MG63 (cell line): ENCODE results near the gene WWOX. TPM values are rescaled to one million over a fixed set of nuclear protein-coding genes. Genes with fewer than 3 reads are reported as not detected.

Experiments
- DNase-seq: peaks from one replicate; pipeline ENCODE4 v3.0.0-alpha.2; 2020
- H3K27me3 ChIP-seq: fragments of 250-450 bp; sonication (Bioruptor Pico); 2 replicates; pipeline ENCODE4 v1.5.1; 2020; ENCODE audit warnings: mild to moderate bottlenecking, moderate library complexity
- H3K36me3 ChIP-seq: fragments of 250-450 bp; sonication (Bioruptor Pico); 2 replicates; pipeline ENCODE4 v1.5.1; 2020; ENCODE audit warnings: mild to moderate bottlenecking, moderate library complexity
- H3K4me3 ChIP-seq: fragments of 250-450 bp; sonication (Bioruptor Pico); 2 replicates; pipeline ENCODE4 v1.5.1; 2020; ENCODE audit warnings: mild to moderate bottlenecking, moderate library complexity
- H3K9me3 ChIP-seq: fragments of 250-450 bp; sonication (Bioruptor Pico); 2 replicates; pipeline ENCODE4 v1.5.1; 2020; ENCODE audit warnings: mild to moderate bottlenecking, moderate library complexity
- total RNA-seq: library from RNA; depleted of rRNA; stranded (reverse); fragments of >200 nt; shearing (Covaris generic); gene quantifications from 2 replicates; pipeline ENCODE4 v1.2.3, GENCODE V29; 2014; ENCODE audit warnings: low replicate concordance

Gene WWOX
- total RNA-seq, 1 experiment from 2014 or later: 11.4 TPM

GRCh38 chr16:78877114-78877655 is 777.7 kb downstream of the WWOX start:
- Histone ChIP-seq H3K9me3 (no peaks in the 10 kb centered on the region), H3K36me3 (no peaks in the 10 kb centered on the region), H3K4me3 (no peak overlapping the region), H3K27me3 (no peaks in the 10 kb centered on the region)
- DNase-seq: no peak

- Histone ChIP-seq H3K36me3 (no peaks in the 10 kb centered on the region), H3K27me3 (no peaks in the 10 kb centered on the region)
- DNase-seq: no peak
These were observed 779.1 kb downstream of the WWOX start for GRCh38 chr16:78878570-78878969.

DNA sequence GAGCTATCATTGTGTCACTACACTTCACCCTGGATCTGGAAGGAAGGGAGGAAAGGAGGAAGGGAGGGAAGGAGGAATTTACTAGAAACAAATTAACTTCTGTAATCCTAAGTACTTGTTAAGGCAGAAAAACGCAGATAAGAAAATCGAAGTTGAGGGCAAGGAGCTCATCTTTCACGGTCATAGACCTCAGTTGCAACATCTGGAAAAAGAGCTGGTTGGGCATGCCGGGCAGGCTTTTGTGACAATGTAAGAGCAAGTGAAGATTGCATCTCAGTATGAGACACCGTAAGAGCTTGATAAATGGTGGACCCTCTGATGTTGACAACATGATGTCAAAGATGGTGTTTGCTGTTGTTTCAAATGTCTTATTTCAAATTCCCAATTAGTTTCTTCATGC is 779.6 kb downstream of the WWOX start:
- H3K9me3 ChIP-seq: no peaks in the 10 kb centered on the region
- no peak overlapping the region for H3K4me3 ChIP-seq
- H3K27me3 ChIP-seq: no peaks in the 10 kb centered on the region
- DNase-seq: no peak
- no peaks in the 10 kb centered on the region for H3K36me3 ChIP-seq

More at GRCh38 chr16:78878570-78878969, 779.1 kb downstream of the WWOX start:
- H3K9me3 ChIP-seq: no peaks in the 10 kb centered on the region
- no peak overlapping the region for H3K4me3 ChIP-seq

- Histone ChIP-seq H3K36me3 (no peaks in the 10 kb centered on the region), H3K4me3 (no peak overlapping the region), H3K9me3 (no peaks in the 10 kb centered on the region), H3K27me3 (no peaks in the 10 kb centered on the region)
- no peak for DNase-seq
These were observed 782.7 kb downstream of the WWOX start for GRCh38 chr16:78882150-78882549.

DNA sequence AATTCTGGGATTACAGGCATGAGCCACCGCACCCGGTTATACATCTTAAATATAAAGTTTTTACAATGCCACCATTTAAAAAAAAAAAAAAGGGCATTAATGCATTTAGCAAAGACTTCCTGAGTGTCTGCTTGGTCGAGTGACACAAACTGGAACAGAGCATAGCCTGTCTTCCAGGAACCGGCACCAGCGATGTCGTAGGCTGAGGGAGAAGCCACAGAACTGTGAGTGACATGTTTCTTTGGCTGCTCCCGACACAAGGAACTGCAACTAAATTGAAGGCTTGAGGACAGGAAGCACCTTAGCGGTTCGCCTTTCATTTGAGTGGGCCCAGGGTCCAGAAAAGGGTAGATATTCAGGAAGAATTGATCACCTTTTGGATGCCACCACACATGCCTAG is 783.3 kb downstream of the WWOX start:
- no peaks in the 10 kb centered on the region for H3K9me3 ChIP-seq
- H3K4me3 ChIP-seq: no peak overlapping the region
- no peaks in the 10 kb centered on the region for H3K36me3 ChIP-seq
- no peaks in the 10 kb centered on the region for H3K27me3 ChIP-seq
- DNase-seq: no peak

GRCh38 chr16:78884204-78884603 is 784.8 kb downstream of the WWOX start:
- Histone ChIP-seq H3K27me3 (no peaks in the 10 kb centered on the region), H3K9me3 (no peaks in the 10 kb centered on the region), H3K36me3 (no peaks in the 10 kb centered on the region), H3K4me3 (no peak overlapping the region)
- DNase-seq: no peak

DNA sequence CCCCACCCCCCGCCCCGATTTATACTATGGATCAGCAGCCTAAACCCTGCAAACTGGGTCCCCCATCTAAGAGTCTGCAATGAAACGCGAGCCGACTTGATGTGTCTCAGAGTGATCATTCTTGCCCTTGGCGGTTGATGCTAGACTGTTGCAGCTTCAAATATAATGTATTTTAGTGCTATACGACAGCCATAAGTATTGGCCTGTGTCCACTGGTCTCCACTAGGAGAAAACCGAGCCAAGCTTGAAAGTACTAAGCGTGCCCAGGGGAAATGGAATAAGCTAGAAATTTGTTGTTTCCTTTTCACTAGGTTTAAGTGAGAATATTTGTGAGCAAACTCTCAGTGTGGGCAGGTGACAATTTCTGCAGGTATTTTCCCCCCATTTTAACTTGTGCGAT is 789.9 kb downstream of the WWOX start:
- no peaks in the 10 kb centered on the region for H3K9me3 ChIP-seq

GRCh38 chr16:78890373-78890895 is 791.0 kb downstream of the WWOX start:
- no peaks in the 10 kb centered on the region for H3K36me3 ChIP-seq
- no peak for DNase-seq

More for the DNA sequence above, 789.9 kb downstream of the WWOX start:
- Histone ChIP-seq H3K27me3 (no peaks in the 10 kb centered on the region), H3K4me3 (no peak overlapping the region), H3K36me3 (no peaks in the 10 kb centered on the region)
- DNase-seq: no peak

DNA sequence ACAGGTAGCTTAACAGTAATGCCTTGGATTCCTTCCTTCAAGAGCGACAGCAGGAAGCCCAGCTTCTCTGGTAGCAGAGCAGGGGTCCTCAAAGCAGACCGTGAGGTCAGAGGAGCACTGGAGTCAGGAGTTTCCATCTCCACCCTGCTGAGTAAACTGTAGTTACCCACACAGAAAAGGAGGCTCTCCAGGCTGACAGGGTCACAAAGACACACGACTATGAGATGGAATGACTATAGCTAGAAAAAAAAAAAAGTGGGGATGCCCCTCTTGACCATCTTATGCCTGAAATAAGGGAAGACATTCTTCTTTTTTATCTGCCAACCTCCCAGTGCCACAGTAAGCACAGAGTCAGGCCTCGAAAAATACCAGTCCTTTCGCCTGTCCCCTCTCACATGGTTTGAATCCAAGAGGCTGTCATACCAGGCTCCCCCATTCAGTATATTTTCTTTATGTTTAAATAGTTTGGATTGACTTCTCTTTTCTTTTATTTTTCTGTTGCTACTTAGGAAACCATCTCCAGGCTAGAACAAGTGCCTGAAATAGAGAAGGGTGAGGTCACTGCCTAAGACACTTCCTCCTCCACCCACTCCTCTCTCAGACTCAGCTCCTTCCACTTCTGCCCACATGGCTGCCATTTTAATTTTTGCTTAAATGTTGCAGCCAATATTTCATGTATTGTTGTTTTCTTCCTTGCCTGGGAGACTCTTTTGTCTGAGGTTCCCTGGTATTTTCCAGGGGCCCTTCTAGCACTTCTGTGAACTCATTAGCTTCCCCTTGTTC is 793.7 kb downstream of the WWOX start:
- DNase-seq: no peak
- Histone ChIP-seq H3K9me3 (no peaks in the 10 kb centered on the region), H3K27me3 (no peaks in the 10 kb centered on the region), H3K4me3 (no peak overlapping the region), H3K36me3 (no peaks in the 10 kb centered on the region)

More at GRCh38 chr16:78890373-78890895, 791.0 kb downstream of the WWOX start:
- no peak overlapping the region for H3K4me3 ChIP-seq
- no peaks in the 10 kb centered on the region for H3K27me3 ChIP-seq
- H3K9me3 ChIP-seq: no peaks in the 10 kb centered on the region

GRCh38 chr16:78894886-78895285 is 795.4 kb downstream of the WWOX start:
- Histone ChIP-seq H3K9me3 (no peaks in the 10 kb centered on the region), H3K4me3 (no peak overlapping the region), H3K36me3 (no peaks in the 10 kb centered on the region), H3K27me3 (no peaks in the 10 kb centered on the region)
- DNase-seq: no peak

GRCh38 chr16:78895681-78896080 is 796.2 kb downstream of the WWOX start:
- DNase-seq: no peak
- no peak overlapping the region for H3K4me3 ChIP-seq
- no peaks in the 10 kb centered on the region for H3K36me3 ChIP-seq
- no peaks in the 10 kb centered on the region for H3K9me3 ChIP-seq
- no peaks in the 10 kb centered on the region for H3K27me3 ChIP-seq

DNA sequence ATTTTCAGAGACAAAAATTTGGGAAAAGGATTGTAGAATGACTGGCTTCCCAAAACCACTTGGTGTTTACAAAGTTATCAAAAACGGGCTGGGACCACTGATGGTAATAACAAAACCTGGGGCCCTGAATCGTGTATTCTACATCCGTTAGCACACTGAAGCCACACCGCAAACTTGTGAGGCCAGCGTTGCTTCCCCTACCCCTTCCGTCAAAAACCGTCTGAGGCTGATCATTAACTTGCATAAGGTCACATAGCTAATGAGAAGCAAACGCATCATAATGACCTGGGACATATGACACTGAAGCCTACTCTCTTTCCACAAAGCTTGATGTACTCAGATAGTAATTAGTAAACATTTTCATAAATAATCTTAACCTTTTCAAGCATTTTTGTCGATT is 796.8 kb downstream of the WWOX start:
- Histone ChIP-seq H3K4me3 (no peak overlapping the region), H3K9me3 (no peaks in the 10 kb centered on the region), H3K27me3 (no peaks in the 10 kb centered on the region), H3K36me3 (no peaks in the 10 kb centered on the region)
- DNase-seq: no peak

DNA sequence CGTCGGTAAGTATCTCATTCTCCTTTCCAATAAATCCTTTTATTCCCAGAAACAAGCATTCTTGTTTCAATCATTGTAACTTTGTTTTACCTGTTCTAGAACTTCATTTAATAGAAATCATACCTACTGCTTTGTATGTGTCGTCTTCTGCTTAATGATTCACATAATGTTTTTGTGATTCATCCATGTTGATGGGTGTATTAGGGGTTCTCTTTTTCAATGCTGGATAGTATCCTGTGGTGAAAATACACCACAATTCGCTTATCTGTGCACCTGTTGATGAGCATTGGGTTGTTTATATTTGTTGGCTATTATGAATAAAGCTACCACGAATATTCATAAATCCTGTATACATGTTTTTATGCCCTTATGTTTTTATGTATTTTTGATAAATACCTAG is 797.8 kb downstream of the WWOX start:
- DNase-seq: no peak
- Histone ChIP-seq H3K36me3 (no peaks in the 10 kb centered on the region), H3K9me3 (no peaks in the 10 kb centered on the region)

DNA sequence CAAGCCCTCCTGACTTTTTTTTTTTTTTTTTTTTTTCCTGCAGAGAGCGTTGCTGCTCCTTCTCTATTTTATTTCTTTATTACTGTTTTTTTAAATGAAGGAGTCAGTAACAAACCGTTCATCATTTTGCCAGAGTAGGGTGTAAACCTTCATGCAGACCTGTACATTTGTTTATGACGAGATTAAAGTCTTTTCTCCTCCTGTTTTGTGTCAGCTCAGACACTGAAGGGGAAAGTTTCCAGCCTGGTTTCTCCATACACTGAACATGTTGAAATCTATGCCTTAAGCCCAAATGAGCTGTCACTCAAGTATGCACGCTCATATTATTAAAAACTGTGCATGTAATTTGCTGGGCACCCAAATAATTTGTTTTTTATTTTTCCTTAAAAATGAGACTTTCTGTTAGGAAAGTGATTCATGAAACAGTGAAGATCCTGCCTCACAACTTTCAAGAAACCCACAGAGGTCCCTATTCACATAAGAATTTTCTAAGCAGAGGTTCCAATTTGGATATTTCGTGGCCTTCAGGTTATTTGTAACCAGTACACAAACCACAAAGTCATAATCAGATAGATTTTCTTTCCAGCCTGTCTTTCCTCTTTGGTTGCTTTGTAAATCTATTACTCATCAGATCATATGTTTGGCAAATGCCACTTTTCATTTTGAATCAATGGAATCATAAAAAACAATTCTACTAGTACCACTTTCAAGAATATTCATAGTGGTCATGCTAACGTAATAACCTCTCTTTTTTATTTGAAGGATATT is 800.8 kb downstream of the WWOX start:
- DNase-seq: no peak
- Histone ChIP-seq H3K27me3 (no peaks in the 10 kb centered on the region), H3K4me3 (no peak overlapping the region), H3K36me3 (no peaks in the 10 kb centered on the region), H3K9me3 (no peaks in the 10 kb centered on the region)

More for the DNA sequence above, 797.8 kb downstream of the WWOX start:
- Histone ChIP-seq H3K27me3 (no peaks in the 10 kb centered on the region), H3K4me3 (no peak overlapping the region)

DNA sequence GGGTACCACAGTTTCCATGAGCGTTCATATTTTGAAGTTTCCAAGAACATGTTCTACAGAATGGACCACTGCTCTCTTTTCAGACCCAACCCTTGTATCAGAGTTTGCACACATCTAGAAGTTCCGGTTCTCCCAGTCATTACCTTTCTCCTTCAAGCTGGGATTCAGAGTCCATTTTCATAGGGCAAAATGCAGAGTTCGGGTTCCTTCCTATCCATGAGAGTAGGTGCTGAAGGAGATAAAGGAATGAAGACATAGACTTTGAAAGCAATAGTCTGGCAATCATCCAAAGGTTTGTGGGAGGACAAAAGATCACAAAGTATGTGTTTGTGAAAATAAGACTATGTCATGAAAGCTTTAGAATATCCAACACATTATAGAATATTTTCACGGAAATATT is 801.5 kb downstream of the WWOX start:
- no peaks in the 10 kb centered on the region for H3K27me3 ChIP-seq

GRCh38 chr16:78902321-78902720 is 802.9 kb downstream of the WWOX start:
- Histone ChIP-seq H3K36me3 (no peaks in the 10 kb centered on the region), H3K27me3 (no peaks in the 10 kb centered on the region), H3K4me3 (no peak overlapping the region), H3K9me3 (no peaks in the 10 kb centered on the region)
- DNase-seq: no peak

More for the DNA sequence above, 801.5 kb downstream of the WWOX start:
- Histone ChIP-seq H3K36me3 (no peaks in the 10 kb centered on the region), H3K9me3 (no peaks in the 10 kb centered on the region), H3K4me3 (no peak overlapping the region)
- DNase-seq: no peak

DNA sequence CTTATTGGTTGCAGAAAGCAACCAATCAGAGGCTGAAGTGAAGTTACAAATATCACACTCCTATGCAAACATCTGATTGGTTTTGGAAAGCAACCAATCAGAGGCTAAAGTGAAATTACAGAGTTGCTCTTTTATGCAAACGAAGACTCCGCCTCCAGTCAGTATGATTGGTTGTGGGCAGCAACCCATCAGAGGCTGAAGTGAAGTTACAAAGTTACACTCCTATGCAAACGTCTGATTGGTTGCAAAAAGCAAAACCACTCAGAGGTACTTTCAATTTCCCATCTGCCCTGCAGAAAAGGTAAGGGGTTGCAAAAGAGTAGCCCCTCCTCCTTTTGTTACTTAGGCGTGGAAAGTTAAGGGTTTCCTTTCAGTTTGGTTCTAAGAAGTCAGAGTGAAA is 803.8 kb downstream of the WWOX start:
- Histone ChIP-seq H3K9me3 (no peaks in the 10 kb centered on the region), H3K4me3 (no peak overlapping the region), H3K36me3 (no peaks in the 10 kb centered on the region), H3K27me3 (no peaks in the 10 kb centered on the region)
- DNase-seq: no peak
